Lung microvascular endothelial cell (primary cell): ENCODE results near the gene KRTAP10-8. TPM values are rescaled to one million over a fixed set of nuclear protein-coding genes. Genes with fewer than 3 reads are reported as not detected.

Experiments
- total RNA-seq: library from RNA; depleted of rRNA; stranded (reverse); fragments of >200 nt; gene quantifications from 2 replicates; pipeline ENCODE4 v1.2.1, GENCODE V29; 2014

Gene KRTAP10-8
- total RNA-seq, 1 donor from 2014 or later, result not detected

Other genes with a start within 250 kb of the KRTAP10-8 start
- 0.65 and 0.99 TPM in 2 replicates for gene LRRC3, start 156.6 kb upstream of the KRTAP10-8 start, total RNA-seq
- gene KRTAP10-1, start 71.9 kb upstream of the KRTAP10-8 start, total RNA-seq, result not detected in 2 replicates
- gene KRTAP10-2, start 60.6 kb upstream of the KRTAP10-8 start, total RNA-seq, result not detected in 2 replicates
- gene KRTAP10-3, start 53.3 kb upstream of the KRTAP10-8 start, total RNA-seq, result not detected in 2 replicates
- not detected in 2 replicates for gene KRTAP10-4, start 38.4 kb upstream of the KRTAP10-8 start, total RNA-seq
- not detected in 2 replicates for gene KRTAP10-5, start 31.5 kb upstream of the KRTAP10-8 start, total RNA-seq
- gene KRTAP10-6, start 19.6 kb upstream of the KRTAP10-8 start, total RNA-seq, result not detected in 2 replicates
- gene KRTAP10-7, start 11.5 kb upstream of the KRTAP10-8 start, total RNA-seq, result not detected in 2 replicates
- gene KRTAP10-9, start 15.0 kb downstream of the KRTAP10-8 start, total RNA-seq, result not detected in 2 replicates
- gene KRTAP10-10, start 25.3 kb downstream of the KRTAP10-8 start, total RNA-seq, result not detected in 2 replicates
- gene KRTAP10-11, start 34.3 kb downstream of the KRTAP10-8 start, total RNA-seq, result not detected in 2 replicates
- gene KRTAP12-4, start 42.6 kb downstream of the KRTAP10-8 start, total RNA-seq, result not detected in 2 replicates
- gene KRTAP12-3, start 45.9 kb downstream of the KRTAP10-8 start, total RNA-seq, result not detected in 2 replicates
- not detected in 2 replicates for gene KRTAP12-2, start 54.8 kb downstream of the KRTAP10-8 start, total RNA-seq
- gene KRTAP12-1, start 70.1 kb downstream of the KRTAP10-8 start, total RNA-seq, result not detected in 2 replicates
- gene KRTAP10-12, start 85.1 kb downstream of the KRTAP10-8 start, total RNA-seq, result not detected in 2 replicates
- gene TSPEAR, start 99.5 kb downstream of the KRTAP10-8 start, total RNA-seq, result under 0.01 TPM in 2 replicates
- gene UBE2G2, start 189.7 kb downstream of the KRTAP10-8 start, total RNA-seq, result 73.9 and 92.3 TPM in 2 replicates
- 68.7 and 70.0 TPM in 2 replicates for gene SUMO3, start 206.0 kb downstream of the KRTAP10-8 start, total RNA-seq